SU-DHL-6 (cell line): ENCODE results near the gene NDUFB6.

Experiments used
- EZH2phosphoT487 ChIP-seq: fragments of 200-600 bp; sonication (generic), shearing (Covaris generic); conservative IDR thresholded peaks from 2 replicates; pipeline ENCODE4 v1.6.1; 2018; ENCODE audit warnings: mild to moderate bottlenecking, antibody characterized with exemption, low read length, moderate library complexity, mixed read lengths
- TF ChIP-seq, protein P1 (sequence below): fragments of 200-600 bp; sonication (generic); IDR thresholded peaks from one replicate; pipeline ENCODE4 v1.5.1; 2017; ENCODE audit warnings: antibody characterized with exemption, mild to moderate bottlenecking, low read length, moderate library complexity; ENCODE audit not compliant: insufficient read depth, poor library complexity, severe bottlenecking

DNA sequence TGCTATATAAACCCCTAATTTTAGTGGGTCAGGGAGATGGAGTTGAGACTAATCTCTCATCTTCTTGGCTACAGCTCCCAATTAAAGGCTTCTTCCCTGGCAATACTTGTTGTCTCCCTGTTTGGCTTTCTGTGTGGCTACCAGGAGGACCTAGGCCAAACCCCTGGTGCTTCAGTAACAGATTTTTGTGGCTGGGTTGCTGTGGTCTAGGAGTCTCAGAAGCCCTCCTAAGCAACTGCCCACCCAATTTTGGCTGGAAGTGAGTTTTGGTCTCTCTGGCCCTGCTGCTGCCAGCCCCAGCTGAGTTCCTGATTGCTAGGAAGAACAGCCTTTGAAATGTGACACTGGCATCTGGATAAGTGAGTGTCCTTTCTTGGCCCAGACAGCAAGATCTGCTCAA is 56.7 kb downstream of the NDUFB6 start:
- TF ChIP-seq, protein P1, sequence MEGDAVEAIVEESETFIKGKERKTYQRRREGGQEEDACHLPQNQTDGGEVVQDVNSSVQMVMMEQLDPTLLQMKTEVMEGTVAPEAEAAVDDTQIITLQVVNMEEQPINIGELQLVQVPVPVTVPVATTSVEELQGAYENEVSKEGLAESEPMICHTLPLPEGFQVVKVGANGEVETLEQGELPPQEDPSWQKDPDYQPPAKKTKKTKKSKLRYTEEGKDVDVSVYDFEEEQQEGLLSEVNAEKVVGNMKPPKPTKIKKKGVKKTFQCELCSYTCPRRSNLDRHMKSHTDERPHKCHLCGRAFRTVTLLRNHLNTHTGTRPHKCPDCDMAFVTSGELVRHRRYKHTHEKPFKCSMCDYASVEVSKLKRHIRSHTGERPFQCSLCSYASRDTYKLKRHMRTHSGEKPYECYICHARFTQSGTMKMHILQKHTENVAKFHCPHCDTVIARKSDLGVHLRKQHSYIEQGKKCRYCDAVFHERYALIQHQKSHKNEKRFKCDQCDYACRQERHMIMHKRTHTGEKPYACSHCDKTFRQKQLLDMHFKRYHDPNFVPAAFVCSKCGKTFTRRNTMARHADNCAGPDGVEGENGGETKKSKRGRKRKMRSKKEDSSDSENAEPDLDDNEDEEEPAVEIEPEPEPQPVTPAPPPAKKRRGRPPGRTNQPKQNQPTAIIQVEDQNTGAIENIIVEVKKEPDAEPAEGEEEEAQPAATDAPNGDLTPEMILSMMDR: no peak
- no peak for TF ChIP-seq EZH2phosphoT487
